Smooth muscle cell (in vitro differentiated cells): Measurements from ENCODE around the gene FMC1. TPM values are rescaled to one million over a fixed set of nuclear protein-coding genes. Genes with fewer than 3 reads are reported as not detected.

Experiments used
- DNase-seq: peaks from one replicate; lab custom pipeline; 2025; ENCODE audit not compliant: unreplicated experiment; lab: John Stamatoyannopoulos, UW
- H2AFZ ChIP-seq: fragments of 200-600 bp; sonication (generic); 2 replicates; pipeline ENCODE4 v1.6.0; 2016; ENCODE audit warnings: antibody characterized with exemption, low read depth, mild to moderate bottlenecking
- H3F3A ChIP-seq: fragments of 200-600 bp; sonication (generic); 2 replicates; pipeline ENCODE4 v1.6.0; 2017; ENCODE audit warnings: antibody characterized with exemption, low read depth
- H3K27ac ChIP-seq: fragments of 200-600 bp; sonication (generic); 2 replicates; pipeline ENCODE4 v1.5.1; 2016; ENCODE audit warnings: low read depth, mild to moderate bottlenecking
- H3K27me3 ChIP-seq: fragments of 200-600 bp; sonication (generic); 2 replicates; pipeline ENCODE4 v1.6.1; 2016; ENCODE audit warnings: low read depth, mild to moderate bottlenecking
- H3K36me3 ChIP-seq: fragments of 200-600 bp; sonication (generic); 2 replicates; pipeline ENCODE4 v1.5.1; 2016; ENCODE audit warnings: low read depth
- H3K4me1 ChIP-seq: fragments of 200-600 bp; sonication (generic); 2 replicates; pipeline ENCODE4 v1.5.1; 2016; ENCODE audit warnings: low read depth
- H3K4me2 ChIP-seq: fragments of 200-600 bp; sonication (generic); 2 replicates; pipeline ENCODE4 v1.6.0; 2016; ENCODE audit warnings: mild to moderate bottlenecking
- H3K4me3 ChIP-seq: fragments of 200-600 bp; sonication (generic); 2 replicates; pipeline ENCODE4 v1.5.1; 2016; ENCODE audit warnings: mild to moderate bottlenecking
- H3K79me2 ChIP-seq: fragments of 200-600 bp; sonication (generic); 2 replicates; pipeline ENCODE4 v1.6.0; 2016; ENCODE audit warnings: low read depth, mild to moderate bottlenecking
- H3K9ac ChIP-seq: fragments of 200-600 bp; sonication (generic); 2 replicates; pipeline ENCODE4 v1.6.0; 2016; ENCODE audit warnings: low read depth
- H3K9me3 ChIP-seq: fragments of 200-600 bp; sonication (generic); replicated peaks from 2 replicates; pipeline ENCODE4 v1.5.1; 2016; ENCODE audit warnings: low read depth
- H4K20me1 ChIP-seq: fragments of 200-600 bp; sonication (generic); 2 replicates; pipeline ENCODE4 v1.6.0; 2016; ENCODE audit warnings: low read depth
- WGBS: methylation state at CpG from one replicate; pipeline ENCODE4 v1.1.7; 2016; ENCODE audit warnings: low lambda C conversion rate; 5-methylcytosine and 5-hydroxymethylcytosine counted together
- polyA plus RNA-seq: library from polyadenylated mRNA; unstranded; fragments of >200 nt; fragmentation: Nextera tagmentation; extraction: Ambion mirVana; gene quantifications from 2 replicates; pipeline ENCODE4 v1.2.1, GENCODE V29; 2016
- total RNA-seq: library from RNA; depleted of rRNA; stranded (reverse); fragments of >200 nt; gene quantifications from 2 replicates; pipeline ENCODE4 v1.2.3, GENCODE V29; 2014
- TF ChIP-seq, protein P1 (sequence below): fragments of 200-600 bp; sonication (generic); IDR thresholded peaks from 2 replicates; pipeline ENCODE4 v1.5.1; 2017; ENCODE audit warnings: borderline replicate concordance, mild to moderate bottlenecking, antibody characterized with exemption; ENCODE audit not compliant: insufficient read depth, poor library complexity, severe bottlenecking

The FMC1 gene
- total and polyA plus RNA-seq, 2 experiments from 2014 or later, result 4.8 to 16.1 TPM

- no peak overlapping the region for H2AFZ ChIP-seq
- 93% methylated on average over 6 of the region's 6 CpGs for WGBS
Measured at GRCh38 chr7:139294951-139295575, 46.1 kb upstream of the FMC1 start.

DNA sequence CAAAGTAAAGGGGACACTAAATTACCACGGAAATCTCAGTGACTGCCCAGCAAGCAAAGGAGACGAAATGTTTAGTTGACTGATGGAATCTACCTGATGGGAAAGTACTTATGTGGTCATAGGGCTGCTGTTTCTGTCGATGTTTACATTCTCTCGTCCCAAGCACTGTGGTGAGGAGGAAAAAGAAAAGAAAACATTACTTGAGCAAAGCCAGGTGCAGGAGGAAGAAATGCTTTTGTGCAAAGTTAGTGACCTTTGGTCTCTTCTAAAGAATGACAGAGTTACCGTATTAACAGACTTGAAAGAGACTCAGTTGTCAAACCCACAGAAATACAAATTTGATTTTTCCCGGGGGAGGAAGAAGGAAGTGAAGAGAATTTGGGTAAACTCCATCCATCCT lies 43.3 kb upstream of the FMC1 start:
- H3K27me3 ChIP-seq, result no peaks in the 10 kb centered on the region
- H4K20me1 ChIP-seq, result no peaks in the 10 kb centered on the region
- H3K4me3 ChIP-seq, result no peak overlapping the region
- DNase-seq, result no peak
- no peaks in the 10 kb centered on the region for H3K36me3 ChIP-seq
- H3K4me2 ChIP-seq, result no peak overlapping the region
- H3K4me1 ChIP-seq, result no peaks in the 10 kb centered on the region
- H2AFZ ChIP-seq, result no peak overlapping the region
- H3K9me3 ChIP-seq, result no peaks in the 10 kb centered on the region
- 89% methylated on average over 6 of the region's 6 CpGs for WGBS
- H3K79me2 ChIP-seq, result no peaks in the 10 kb centered on the region
- no peaks in the 10 kb centered on the region for H3F3A ChIP-seq
- no peak overlapping the region for H3K9ac ChIP-seq
- TF ChIP-seq, protein P1, sequence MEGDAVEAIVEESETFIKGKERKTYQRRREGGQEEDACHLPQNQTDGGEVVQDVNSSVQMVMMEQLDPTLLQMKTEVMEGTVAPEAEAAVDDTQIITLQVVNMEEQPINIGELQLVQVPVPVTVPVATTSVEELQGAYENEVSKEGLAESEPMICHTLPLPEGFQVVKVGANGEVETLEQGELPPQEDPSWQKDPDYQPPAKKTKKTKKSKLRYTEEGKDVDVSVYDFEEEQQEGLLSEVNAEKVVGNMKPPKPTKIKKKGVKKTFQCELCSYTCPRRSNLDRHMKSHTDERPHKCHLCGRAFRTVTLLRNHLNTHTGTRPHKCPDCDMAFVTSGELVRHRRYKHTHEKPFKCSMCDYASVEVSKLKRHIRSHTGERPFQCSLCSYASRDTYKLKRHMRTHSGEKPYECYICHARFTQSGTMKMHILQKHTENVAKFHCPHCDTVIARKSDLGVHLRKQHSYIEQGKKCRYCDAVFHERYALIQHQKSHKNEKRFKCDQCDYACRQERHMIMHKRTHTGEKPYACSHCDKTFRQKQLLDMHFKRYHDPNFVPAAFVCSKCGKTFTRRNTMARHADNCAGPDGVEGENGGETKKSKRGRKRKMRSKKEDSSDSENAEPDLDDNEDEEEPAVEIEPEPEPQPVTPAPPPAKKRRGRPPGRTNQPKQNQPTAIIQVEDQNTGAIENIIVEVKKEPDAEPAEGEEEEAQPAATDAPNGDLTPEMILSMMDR, result no peak
- no peak overlapping the region for H3K27ac ChIP-seq

More at GRCh38 chr7:139294951-139295575, 46.1 kb upstream of the FMC1 start:
- Histone ChIP-seq H4K20me1 (no peaks in the 10 kb centered on the region), H3K9ac (no peak overlapping the region), H3K4me3 (no peak overlapping the region), H3K4me2 (no peak overlapping the region), H3F3A (no peaks in the 10 kb centered on the region), H3K27ac (no peak overlapping the region), H3K79me2 (no peaks in the 10 kb centered on the region), H3K9me3 (no peaks in the 10 kb centered on the region), H3K36me3 (no peaks in the 10 kb centered on the region), H3K27me3 (no peaks in the 10 kb centered on the region), H3K4me1 (no peaks in the 10 kb centered on the region)
- DNase-seq, result no peak
- TF ChIP-seq, protein P1, result no peak

DNA sequence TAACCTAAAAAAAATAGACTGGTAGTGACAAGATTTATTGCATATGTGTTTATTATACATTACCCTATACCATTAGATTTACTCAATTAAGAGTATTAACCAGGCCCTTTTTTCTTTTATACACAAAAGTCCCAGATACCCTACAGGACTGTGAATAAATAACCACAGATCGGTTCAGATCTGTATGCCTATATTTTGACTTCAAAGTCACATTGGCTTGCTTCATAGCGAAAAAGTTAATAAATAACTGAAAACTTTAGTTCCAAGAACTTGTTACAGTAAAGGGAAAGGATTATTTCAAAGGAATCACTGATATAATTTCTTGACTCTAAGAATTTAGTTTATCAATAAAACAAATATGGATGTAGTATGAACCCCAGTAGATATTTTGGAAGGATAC lies 41.8 kb upstream of the FMC1 start:
- Histone ChIP-seq H4K20me1 (no peaks in the 10 kb centered on the region), H3F3A (no peaks in the 10 kb centered on the region), H3K9me3 (no peaks in the 10 kb centered on the region), H3K27ac (no peak overlapping the region), H3K79me2 (no peaks in the 10 kb centered on the region), H3K4me2 (no peak overlapping the region), H3K9ac (no peak overlapping the region), H2AFZ (no peak overlapping the region), H3K27me3 (no peaks in the 10 kb centered on the region), H3K36me3 (no peaks in the 10 kb centered on the region), H3K4me1 (no peaks in the 10 kb centered on the region), H3K4me3 (no peak overlapping the region)
- DNase-seq, result no peak
- TF ChIP-seq, protein P1, result no peak
- 94% methylated on average over 2 of the region's 2 CpGs for WGBS

DNA sequence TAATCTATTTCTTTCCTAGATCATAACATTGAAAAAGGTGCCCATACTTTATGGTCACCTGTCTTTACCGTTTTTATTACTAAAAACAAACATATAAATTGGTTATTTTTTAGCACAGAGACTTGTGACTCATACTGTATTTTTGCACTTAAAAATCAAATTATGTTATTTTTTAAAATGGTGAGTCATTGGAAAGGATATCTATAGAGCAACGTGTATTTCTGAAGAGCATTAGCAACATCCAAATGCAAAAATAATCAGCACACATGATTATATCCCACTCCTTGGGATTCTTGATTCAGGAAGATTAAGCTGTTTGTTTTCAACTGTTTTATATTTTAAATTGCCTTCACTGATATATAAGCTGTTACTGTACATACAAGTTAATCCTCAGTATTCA lies 40.7 kb upstream of the FMC1 start:
- Histone ChIP-seq H3K9me3 (no peaks in the 10 kb centered on the region), H4K20me1 (no peaks in the 10 kb centered on the region), H3K27me3 (no peaks in the 10 kb centered on the region), H3K79me2 (no peaks in the 10 kb centered on the region), H3K4me1 (no peaks in the 10 kb centered on the region), H2AFZ (no peak overlapping the region), H3K9ac (no peak overlapping the region), H3K4me3 (no peak overlapping the region), H3K36me3 (no peaks in the 10 kb centered on the region), H3K4me2 (no peak overlapping the region), H3K27ac (no peak overlapping the region), H3F3A (no peaks in the 10 kb centered on the region)
- 87% methylated on average over 2 of the region's 2 CpGs for WGBS
- TF ChIP-seq, protein P1, result no peak
- DNase-seq, result no peak
